ENCODE measurements around the gene FAM174C.

Gene FAM174C

GRCh38 chr19:1271528-1272422 is 3.6 kb upstream of the FAM174C start:
- H3K79me2 ChIP-seq (ENCODE audit: low read length): peaks cover 65% of the 10 kb centered on the region
- peaks cover 16% of the 10 kb centered on the region for H4K20me1 ChIP-seq (ENCODE audit: insufficient read depth, low read length)
- no peak overlapping the region for H3K9ac ChIP-seq (ENCODE audit: low read length)
- H3K4me1 ChIP-seq (ENCODE audit: low read length): peaks cover 42% of the 10 kb centered on the region
- no peak overlapping the region for H3K27ac ChIP-seq (ENCODE audit: low read length)
- no peaks in the 10 kb centered on the region for H3K9me3 ChIP-seq (ENCODE audit: insufficient read depth, low read length)
- H3K27me3 ChIP-seq (ENCODE audit: low read depth, low read length): peaks cover 11% of the 10 kb centered on the region
- no peak overlapping the region for H3K4me2 ChIP-seq (ENCODE audit: low read length)
- TF ChIP-seq CTCF (IDR thresholded peaks at IDR 0.05; ENCODE audit: low read depth, low read length) (no peak), EZH2phosphoT487 (IDR thresholded peaks at IDR 0.05; ENCODE audit: low read depth) (no peak)
- H3K36me3 ChIP-seq (replicated peaks; ENCODE audit: low read depth, low read length): peaks cover 54% of the 10 kb centered on the region
- H2AFZ ChIP-seq (ENCODE audit: low read depth, low read length): no peak overlapping the region
- H3K4me3 ChIP-seq (ENCODE audit: low read length): no peak overlapping the region

GRCh38 chr19:1272423-1273262 is 2.7 kb upstream of the FAM174C start:
- peaks cover 16% of the 10 kb centered on the region for H4K20me1 ChIP-seq (ENCODE audit: insufficient read depth, low read length)
- H3K36me3 ChIP-seq (replicated peaks; ENCODE audit: low read depth, low read length): peaks cover 54% of the 10 kb centered on the region
- H3K4me3 ChIP-seq (ENCODE audit: low read length): no peak overlapping the region
- H3K9ac ChIP-seq (ENCODE audit: low read length): no peak overlapping the region
- H3K4me1 ChIP-seq (ENCODE audit: low read length): peaks cover 37% of the 10 kb centered on the region
- peaks cover 4% of the 10 kb centered on the region; the same call in 1 of the 2 replicates for H3K27me3 ChIP-seq (ENCODE audit: low read depth, low read length)
- TF ChIP-seq EZH2phosphoT487 (IDR thresholded peaks at IDR 0.05; ENCODE audit: low read depth): no peak
- TF ChIP-seq CTCF (IDR thresholded peaks at IDR 0.05; ENCODE audit: low read depth, low read length): no peak
- H2AFZ ChIP-seq (ENCODE audit: low read depth, low read length): no peak overlapping the region
- H3K79me2 ChIP-seq (ENCODE audit: low read length): peaks cover 69% of the 10 kb centered on the region
- no peak overlapping the region for H3K4me2 ChIP-seq (ENCODE audit: low read length)
- H3K9me3 ChIP-seq (ENCODE audit: insufficient read depth, low read length): no peaks in the 10 kb centered on the region
- no peak overlapping the region for H3K27ac ChIP-seq (ENCODE audit: low read length)

GRCh38 chr19:1273263-1274041 is 1.9 kb upstream of the FAM174C start:
- Histone ChIP-seq H3K9ac (ENCODE audit: low read length) (no peak overlapping the region), H3K9me3 (ENCODE audit: insufficient read depth, low read length) (no peaks in the 10 kb centered on the region), H2AFZ (ENCODE audit: low read depth, low read length) (no peak overlapping the region), H3K36me3 (replicated peaks; ENCODE audit: low read depth, low read length) (peaks cover 54% of the 10 kb centered on the region), H3K79me2 (ENCODE audit: low read length) (peaks cover 69% of the 10 kb centered on the region), H3K27me3 (ENCODE audit: low read depth, low read length) (no peaks in the 10 kb centered on the region), H3K4me2 (ENCODE audit: low read length) (no peak overlapping the region), H3K4me1 (ENCODE audit: low read length) (peaks cover 32% of the 10 kb centered on the region), H4K20me1 (ENCODE audit: insufficient read depth, low read length) (peaks cover 16% of the 10 kb centered on the region), H3K27ac (ENCODE audit: low read length) (no peak overlapping the region), H3K4me3 (ENCODE audit: low read length) (no peak overlapping the region)
- TF ChIP-seq EZH2phosphoT487 (IDR thresholded peaks at IDR 0.05; ENCODE audit: low read depth): no peak
- TF ChIP-seq CTCF (IDR thresholded peaks at IDR 0.05; ENCODE audit: low read depth, low read length): no peak

Measured in OCI-LY3 (cell line).